GM23338 (cell line): ENCODE measurements around the gene ARL2.

Experiments
- EZH2 ChIP-seq: fragments of 200-600 bp; sonication (generic); IDR thresholded peaks from one replicate; pipeline ENCODE4 v1.8.0; 2017; ENCODE audit warnings: antibody characterized with exemption, mild to moderate bottlenecking, low read depth; ENCODE audit not compliant: unreplicated experiment
- EZH2phosphoT487 ChIP-seq: fragments of 200-600 bp; sonication (generic); IDR thresholded peaks from one replicate; pipeline ENCODE4 v1.8.1; 2018; ENCODE audit warnings: antibody characterized with exemption; ENCODE audit not compliant: unreplicated experiment

GRCh38 chr11:65064847-65065240 lies 50.9 kb downstream of the ARL2 start:
- no peak for TF ChIP-seq EZH2
- TF ChIP-seq EZH2phosphoT487: no peak
